GM18498 (cell line): Measurements from ENCODE around the gene LRRC31.

Experiments used
- ATAC-seq: cut with Tn5 transposase; IDR thresholded peaks from one replicate; pipeline ENCODE4 v1.9.1; 2021; ENCODE audit warnings: mild to moderate bottlenecking, moderate library complexity; ENCODE audit not compliant: unreplicated experiment

Gene LRRC31

DNA sequence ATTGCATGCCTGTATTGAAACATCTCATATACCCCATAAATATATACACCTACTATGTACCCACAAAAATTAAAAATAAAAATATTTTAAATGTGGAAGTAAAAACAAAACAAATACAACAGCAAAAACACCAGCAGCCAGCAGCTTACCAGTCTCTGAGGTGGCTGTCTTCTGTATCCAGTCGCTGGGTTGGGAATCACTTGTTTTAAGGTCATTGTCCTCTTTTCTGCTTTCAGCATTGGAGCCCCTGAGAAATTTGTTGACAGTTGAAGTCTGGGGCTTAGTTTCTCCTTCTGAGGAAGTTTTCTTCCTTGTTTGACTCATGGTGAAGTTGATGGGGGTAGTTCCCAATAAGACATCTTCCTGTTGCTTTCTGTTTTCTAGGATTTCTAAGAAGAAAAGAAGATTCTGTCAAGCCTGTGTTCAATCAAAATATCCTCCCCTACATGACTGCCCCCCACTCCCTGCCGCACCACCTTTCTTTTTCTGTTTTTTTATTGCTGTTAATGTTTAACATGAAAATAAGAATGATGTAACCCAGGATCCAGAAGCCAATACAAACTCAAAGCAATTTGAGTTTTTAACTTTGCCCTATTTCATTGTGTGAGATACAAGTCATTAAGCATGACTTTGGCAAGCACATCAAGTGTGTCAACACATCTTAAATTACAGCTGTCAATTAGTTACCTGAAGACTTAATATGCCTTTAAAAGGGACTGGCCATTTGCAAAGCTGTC, at the start of gene LRRC31:
TSS of gene LRRC31 (minus strand) at position 452 of the 737 bp plus-strand sequence. CDS start at position 324, 128 bp downstream.
- no peak for ATAC-seq

DNA sequence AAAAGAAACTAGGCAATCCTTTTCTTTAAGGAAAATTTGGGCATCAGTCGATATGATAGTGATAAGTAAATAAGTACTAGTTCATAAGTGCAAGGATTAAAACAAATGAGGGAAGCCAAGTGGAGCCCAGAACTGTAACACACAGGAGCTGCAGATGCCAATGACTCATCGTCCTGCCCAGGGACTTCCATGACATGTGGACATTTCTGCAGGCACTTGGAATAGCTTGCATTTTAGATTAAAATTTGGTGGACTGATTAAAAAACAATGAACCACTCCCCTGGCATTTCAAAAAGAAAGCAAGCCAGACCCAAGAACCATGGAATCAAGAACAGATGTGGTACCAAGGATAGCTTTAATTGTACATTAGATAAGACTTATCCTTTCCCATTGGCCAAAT, 44.6 kb upstream of the LRRC31 start:
- ATAC-seq, result no peak

DNA sequence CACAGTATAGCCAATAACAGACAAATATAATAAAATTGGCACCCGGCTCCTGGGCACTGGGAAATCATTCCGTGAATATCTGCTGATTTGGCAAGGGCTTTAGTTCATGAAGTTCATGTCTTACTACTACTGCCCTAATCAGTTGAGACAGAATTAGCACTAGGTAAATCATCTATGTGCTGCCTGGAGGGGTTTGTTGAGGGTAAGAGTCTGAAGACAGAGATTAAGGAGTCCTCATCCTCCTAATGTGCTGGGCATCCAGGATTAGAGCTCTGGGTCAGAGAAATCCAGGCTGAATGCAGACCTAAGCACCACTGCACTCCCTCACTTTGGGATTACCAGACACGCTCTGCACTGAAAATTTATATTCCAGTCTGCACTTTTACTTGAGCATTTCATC, 43.6 kb upstream of the LRRC31 start:
- no peak for ATAC-seq

GRCh38 chr3:169911272-169911671, 41.5 kb upstream of the LRRC31 start, which contains the start of gene SAMD7:
Gene SAMD7 (plus strand): TSS chr3:169911572. CDS start chr3:169919499, 7,927 bp downstream.
- ATAC-seq, result no peak

- ATAC-seq, result no peak
These were observed 38.2 kb upstream of the LRRC31 start for GRCh38 chr3:169907944-169908343.

DNA sequence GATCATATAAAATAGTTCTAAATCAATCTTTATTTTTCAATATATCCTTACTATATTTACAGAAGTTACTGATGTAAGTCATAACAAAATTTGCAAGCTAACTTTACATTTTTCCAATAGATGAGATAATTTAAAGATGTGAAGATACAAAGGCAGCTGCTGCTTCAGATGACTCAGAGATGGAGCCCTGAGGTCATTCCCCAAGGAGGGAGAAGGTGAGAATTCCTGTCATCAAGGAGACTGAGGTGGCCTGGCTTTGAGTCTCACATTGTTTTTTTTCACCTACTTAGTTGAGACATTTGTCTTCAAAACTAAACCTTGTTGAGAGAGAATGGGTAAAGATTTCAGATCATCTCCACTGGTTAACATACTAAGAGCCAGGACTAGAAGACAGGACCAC, 37.7 kb upstream of the LRRC31 start:
- ATAC-seq, result no peak

- ATAC-seq, result no peak
These were observed 35.7 kb upstream of the LRRC31 start for GRCh38 chr3:169905404-169905803.

DNA sequence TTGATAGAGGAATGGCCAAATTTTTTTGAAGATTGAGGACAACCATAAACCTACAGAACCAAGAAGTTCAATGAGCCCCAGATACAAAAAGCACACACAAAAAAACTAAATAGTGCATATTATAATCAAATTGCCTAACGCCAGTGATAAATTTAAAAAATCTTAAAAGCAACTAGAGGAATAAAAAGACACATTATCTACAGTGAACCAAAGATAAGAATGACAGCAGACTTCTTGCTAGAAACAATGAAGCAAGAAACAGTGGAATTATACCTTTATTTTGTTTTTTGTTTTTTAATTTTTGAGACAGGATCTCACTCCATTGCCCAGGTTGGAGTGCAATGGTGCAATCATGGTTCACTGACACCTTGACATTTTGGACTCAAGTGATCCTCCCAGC, 31.7 kb upstream of the LRRC31 start:
- no peak for ATAC-seq

GRCh38 chr3:169897284-169897683, 27.5 kb upstream of the LRRC31 start:
- no peak for ATAC-seq

- no peak for ATAC-seq
These were observed 25.3 kb upstream of the LRRC31 start for GRCh38 chr3:169895072-169895471.

- no peak for ATAC-seq
These were observed 24.4 kb upstream of the LRRC31 start for GRCh38 chr3:169894110-169894509.

DNA sequence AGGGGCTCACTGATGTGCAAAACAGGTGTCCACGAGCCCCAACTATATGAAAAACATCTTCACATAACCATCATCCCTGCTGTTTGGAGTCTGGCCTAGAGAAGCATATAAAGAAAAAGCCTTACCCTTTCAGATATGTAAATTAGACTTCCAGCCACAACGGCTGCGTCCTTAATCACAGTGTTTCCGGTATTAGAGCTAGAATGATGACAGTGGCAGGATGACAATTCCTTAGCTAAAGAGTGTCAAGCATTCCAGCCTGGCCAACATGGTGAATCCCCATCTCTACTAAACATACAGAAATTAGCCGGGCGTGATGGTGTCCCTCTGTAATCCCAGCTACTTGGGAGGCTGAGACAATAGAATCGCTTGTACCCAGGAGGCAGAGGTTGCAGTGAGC, 22.2 kb upstream of the LRRC31 start:
- no peak for ATAC-seq

DNA sequence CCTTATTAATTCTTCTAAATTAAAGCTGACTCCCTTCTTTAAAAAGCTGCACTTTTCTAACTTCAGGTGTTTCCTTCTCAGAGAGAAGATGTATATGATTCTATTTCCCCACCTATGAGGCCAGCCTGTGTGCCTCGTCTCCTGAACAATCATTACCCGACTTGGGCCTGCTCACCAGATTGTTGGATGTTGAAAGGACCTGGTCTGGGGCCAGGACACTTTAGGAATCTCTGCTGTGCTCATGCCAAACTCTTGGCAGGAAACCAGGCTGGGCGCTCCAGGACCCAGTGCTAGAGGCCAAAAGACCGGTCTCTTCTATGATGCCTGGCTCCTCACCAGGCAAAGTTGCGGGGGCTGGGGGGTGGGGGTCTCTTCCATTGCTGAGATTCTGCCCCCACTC, 16.9 kb upstream of the LRRC31 start:
- no peak for ATAC-seq

GRCh38 chr3:169880576-169881250, 11.0 kb upstream of the LRRC31 start:
- no peak for ATAC-seq

DNA sequence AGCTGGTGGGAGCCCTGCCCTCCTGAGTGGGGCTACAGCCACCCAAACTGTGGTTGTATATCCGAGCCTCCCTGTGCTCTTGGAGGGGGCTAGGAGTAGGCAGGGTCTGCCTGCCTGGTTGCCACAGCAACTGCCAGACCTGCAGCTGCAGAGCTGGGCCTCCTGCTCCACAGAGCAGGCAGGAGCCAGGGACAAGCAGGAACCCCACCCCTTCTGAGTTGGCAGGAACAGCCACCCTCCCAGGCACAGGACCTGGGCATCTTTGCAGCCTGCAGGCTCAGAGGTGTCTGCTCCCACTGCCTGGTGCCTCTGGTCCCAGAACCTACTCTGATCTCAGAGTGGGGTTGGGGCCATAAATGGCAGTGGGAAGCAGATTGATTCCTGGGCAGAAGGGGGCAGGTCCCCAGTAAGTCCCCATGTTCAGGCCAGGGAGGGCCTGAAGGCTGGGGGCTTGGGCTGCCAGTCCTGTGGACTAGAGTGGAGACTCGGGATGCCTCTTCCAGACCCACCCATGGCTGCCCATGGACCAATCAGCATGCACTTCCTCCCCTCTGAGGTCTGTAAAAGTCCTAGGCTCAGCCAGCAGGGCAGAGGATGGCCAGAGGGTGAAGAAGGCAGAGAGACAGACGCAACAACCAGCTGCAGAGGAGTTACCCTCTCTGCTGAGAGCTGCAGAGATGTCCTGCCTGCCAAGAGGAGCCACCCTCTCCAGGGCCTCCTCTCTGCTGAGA, 10.3 kb upstream of the LRRC31 start:
- ATAC-seq, result no peak

- no peak for ATAC-seq
These were observed 9.3 kb upstream of the LRRC31 start for GRCh38 chr3:169879013-169879557.

GRCh38 chr3:169871129-169871886, 1.6 kb upstream of the LRRC31 start:
- no peak for ATAC-seq

DNA sequence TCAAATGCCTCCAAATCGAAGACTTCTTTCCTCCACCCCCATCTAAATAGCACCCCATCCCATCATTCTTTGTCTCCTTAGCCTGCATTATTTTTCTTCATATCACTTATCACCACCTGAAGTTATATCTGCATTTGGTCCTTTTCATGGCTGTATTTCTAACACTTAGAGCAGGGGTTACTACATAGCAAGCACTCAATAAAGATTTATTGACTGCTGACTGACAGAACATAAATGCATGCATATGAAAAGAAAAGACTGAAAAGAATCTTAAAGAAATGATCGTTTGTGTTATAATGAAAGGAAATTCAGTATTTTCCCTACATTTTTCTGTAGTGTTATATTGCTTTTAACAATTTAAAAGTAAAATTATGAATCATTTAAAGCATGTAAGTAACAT, 1.4 kb downstream of the LRRC31 start:
- no peak for ATAC-seq

GRCh38 chr3:169867584-169868210, 2.0 kb downstream of the LRRC31 start:
- ATAC-seq, result no peak

- peak; percentile 66 for ATAC-seq
These were observed 4.5 kb downstream of the LRRC31 start for GRCh38 chr3:169865176-169865767.
